ENCODE measurements around the gene GLI3.
"Not testable (repeated sequence)": the region's sequence is repeated elsewhere in the genome, so short reads cannot be mapped to it uniquely, and the experiment has no call there.

The GLI3 gene

GRCh38 chr7:42217053-42217452 is 20.0 kb downstream of the GLI3 start:
- TF ChIP-seq ZFX (IDR thresholded peaks at IDR 0.05; ENCODE audit: borderline replicate concordance) (no peak), CTCF (IDR thresholded peaks at IDR 0.05) (no peak)
- no peak overlapping the region for H3K27ac ChIP-seq

- TF ChIP-seq CTCF (IDR thresholded peaks at IDR 0.05) (no peak), ZFX (IDR thresholded peaks at IDR 0.05; ENCODE audit: borderline replicate concordance) (no peak)
- H3K27ac ChIP-seq = no peak overlapping the region
Observed at GRCh38 chr7:42214060-42214679, 22.8 kb downstream of the GLI3 start.

- TF ChIP-seq CTCF (IDR thresholded peaks at IDR 0.05) (no peak), ZFX (IDR thresholded peaks at IDR 0.05; ENCODE audit: borderline replicate concordance) (no peak)
- H3K27ac ChIP-seq = no peak overlapping the region
Observed at GRCh38 chr7:42213093-42213492, 23.9 kb downstream of the GLI3 start.

- TF ChIP-seq ZFX (IDR thresholded peaks at IDR 0.05; ENCODE audit: borderline replicate concordance) = no peak
- TF ChIP-seq CTCF (IDR thresholded peaks at IDR 0.05) = no peak
- no peak overlapping the region for H3K27ac ChIP-seq
Observed at GRCh38 chr7:42212541-42213090, 24.4 kb downstream of the GLI3 start.

- TF ChIP-seq ZFX (IDR thresholded peaks at IDR 0.05; ENCODE audit: borderline replicate concordance) = no peak
- TF ChIP-seq CTCF (IDR thresholded peaks at IDR 0.05) = no peak
- no peak overlapping the region for H3K27ac ChIP-seq
Observed at GRCh38 chr7:42211938-42212337, 25.1 kb downstream of the GLI3 start.

- no peak for TF ChIP-seq CTCF (IDR thresholded peaks at IDR 0.05)
- no peak for TF ChIP-seq ZFX (IDR thresholded peaks at IDR 0.05; ENCODE audit: borderline replicate concordance)
- no peak overlapping the region for H3K27ac ChIP-seq
Observed at GRCh38 chr7:42210779-42211178, 26.2 kb downstream of the GLI3 start.

GRCh38 chr7:42210333-42210732 is 26.7 kb downstream of the GLI3 start:
- TF ChIP-seq ZFX (IDR thresholded peaks at IDR 0.05; ENCODE audit: borderline replicate concordance) (no peak), CTCF (IDR thresholded peaks at IDR 0.05) (no peak)
- H3K27ac ChIP-seq = no peak overlapping the region

GRCh38 chr7:42209085-42209484 is 27.9 kb downstream of the GLI3 start:
- not testable (repeated sequence) for H3K27ac ChIP-seq

All from 22Rv1 (cell line).